BLaER1 treated with 17β-estradiol and CSF1 and Interleukin-3, amounts not matched to agents 10 nM and 100 nM (cell line): Measurements from ENCODE around the gene HELZ.
"Not testable (repeated sequence)": the region's sequence is repeated elsewhere in the genome, so short reads cannot be mapped to it uniquely, and the experiment has no call there.

ENCODE experiments used
- H3K27ac ChIP-seq, 11 experiments: shearing (Covaris generic); formaldehyde crosslinking; 2 replicates each; pipeline ENCODE4 v1.8.1; 2022
- H3K27me3 ChIP-seq, 11 experiments: shearing (Covaris generic); formaldehyde crosslinking; 2 replicates each; pipeline ENCODE4 v1.8.1; 2022
- H3K36me3 ChIP-seq, 11 experiments: shearing (Covaris generic); formaldehyde crosslinking; 2 replicates each; pipeline ENCODE4 v1.8.1; 2022
- H3K4me1 ChIP-seq, 10 experiments: shearing (Covaris generic); formaldehyde crosslinking; 2 replicates each; pipeline ENCODE4 v1.8.1; 2022
- H3K4me2 ChIP-seq, 11 experiments: shearing (Covaris generic); formaldehyde crosslinking; 2 replicates each; pipeline ENCODE4 v1.8.1; 2022
- H3K4me3 ChIP-seq, 10 experiments: shearing (Covaris generic); formaldehyde crosslinking; 2 replicates each; pipeline ENCODE4 v1.8.1; 2022
- H3K9ac ChIP-seq, 11 experiments: shearing (Covaris generic); formaldehyde crosslinking; 2 replicates each; pipeline ENCODE4 v1.8.1; 2022
- H3K9me3 ChIP-seq, 11 experiments: shearing (Covaris generic); formaldehyde crosslinking; replicated peaks in 1 of 11; 2 replicates each; pipeline ENCODE4 v1.8.1; 2022
- H4K20me1 ChIP-seq, 11 experiments: shearing (Covaris generic); formaldehyde crosslinking; 2 replicates each; pipeline ENCODE4 v1.8.1; 2022
- Cebpa-rat ChIP-seq, 11 experiments: shearing (Covaris generic); IDR thresholded peaks; 2 replicates each; pipeline ENCODE4 v1.8.1; 2022

Gene HELZ

DNA sequence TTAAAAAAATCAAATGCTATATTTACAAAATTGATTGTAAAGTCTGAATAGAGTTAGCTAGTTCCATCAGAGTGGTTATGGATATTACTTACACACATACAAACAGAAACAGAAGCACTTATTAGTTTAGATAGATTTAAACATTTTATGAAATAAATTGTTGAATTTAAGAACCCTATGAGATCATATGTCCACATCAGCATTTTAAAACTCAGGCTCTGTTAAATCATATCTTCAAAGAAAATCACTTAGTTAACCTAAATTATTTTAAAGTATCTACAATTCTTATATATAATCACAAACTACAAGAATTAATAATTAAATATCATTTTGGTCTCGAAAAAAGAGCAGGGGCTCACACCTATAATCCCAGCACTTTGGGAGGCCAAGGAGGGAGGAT, 42.5 kb downstream of the HELZ start:
- H3K9ac ChIP-seq = no peak overlapping the region
- H4K20me1 ChIP-seq = peaks cover 0 to 100% (median 21%) of the 10 kb centered on the region in 11 experiments; a peak in 13 of 22 replicates
- H3K27ac ChIP-seq = no peak overlapping the region
- H3K36me3 ChIP-seq = peaks cover 61 to 95% (median 71%) of the 10 kb centered on the region in 11 experiments
- H3K4me1 ChIP-seq = peaks cover 0 to 13% (median 0%) of the 10 kb centered on the region in 10 experiments; a peak in 4 of 20 replicates
- no peaks in the 10 kb centered on the region for H3K9me3 ChIP-seq
- TF ChIP-seq Cebpa-rat (IDR thresholded peaks at IDR 0.05) = no peak
- no peak overlapping the region for H3K4me3 ChIP-seq
- H3K4me2 ChIP-seq = no peak overlapping the region
- H3K27me3 ChIP-seq = no peaks in the 10 kb centered on the region

DNA sequence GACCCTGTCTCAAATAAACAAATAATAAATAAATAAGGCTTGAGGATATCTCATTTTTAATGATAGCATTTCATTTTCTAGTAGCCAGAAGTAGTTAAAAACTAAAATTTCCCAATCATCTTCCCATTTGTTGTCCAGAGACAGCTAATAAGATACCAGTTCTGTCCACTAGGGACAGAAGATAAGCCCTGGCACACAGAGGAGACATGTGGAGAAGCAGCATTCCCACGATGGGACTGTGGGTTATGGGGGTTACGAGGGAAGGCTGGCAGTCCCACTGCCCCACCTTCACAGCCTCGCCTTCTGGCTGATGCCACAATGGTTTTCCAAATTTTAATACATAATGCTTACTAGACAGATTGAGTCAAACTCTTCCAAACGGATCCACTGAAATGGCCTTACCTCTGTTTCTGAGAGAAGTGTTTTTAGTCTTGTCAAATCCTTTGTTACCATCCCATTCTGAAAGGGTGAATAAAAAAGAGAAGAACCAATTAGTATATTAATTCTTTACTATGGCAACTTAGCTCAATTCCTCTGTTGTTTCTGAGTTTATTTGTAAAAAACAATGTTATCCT, 44.2 kb downstream of the HELZ start:
- no peak overlapping the region for H3K4me2 ChIP-seq
- no peaks in the 10 kb centered on the region for H3K9me3 ChIP-seq
- H3K27me3 ChIP-seq = no peaks in the 10 kb centered on the region
- no peak overlapping the region for H3K27ac ChIP-seq
- no peak overlapping the region for H3K4me3 ChIP-seq
- peaks cover 0 to 100% (median 14%) of the 10 kb centered on the region in 11 experiments; a peak in 13 of 22 replicates for H4K20me1 ChIP-seq
- no peak overlapping the region for H3K9ac ChIP-seq
- H3K36me3 ChIP-seq = peaks cover 73 to 95% (median 77%) of the 10 kb centered on the region in 11 experiments
- peaks cover 0 to 6% (median 0%) of the 10 kb centered on the region in 10 experiments; a peak in 4 of 20 replicates for H3K4me1 ChIP-seq
- TF ChIP-seq Cebpa-rat (IDR thresholded peaks at IDR 0.05) = no peak

DNA sequence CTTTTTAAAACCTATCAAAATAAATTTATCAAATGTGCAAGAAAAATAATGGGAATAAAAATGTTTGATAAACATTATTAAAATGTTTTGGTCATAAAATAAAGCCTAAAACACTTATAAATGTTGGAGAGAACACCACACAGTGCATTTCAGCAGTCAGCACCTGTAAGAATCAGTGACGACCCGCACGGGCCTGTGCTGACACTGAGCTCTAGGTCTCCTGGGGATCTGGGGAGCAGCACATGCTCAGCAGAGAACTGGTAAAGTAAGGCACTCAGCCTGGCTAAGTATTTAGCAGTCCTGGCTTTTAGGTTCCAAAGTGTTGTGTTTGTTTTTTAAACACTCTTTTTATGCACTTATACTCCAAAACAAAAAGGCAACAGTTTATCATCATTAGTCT, 46.9 kb downstream of the HELZ start:
- Histone ChIP-seq H3K4me3 (no peak overlapping the region), H3K9me3 (no peaks in the 10 kb centered on the region), H3K4me1 (peaks cover 0 to 6% (median 0%) of the 10 kb centered on the region in 10 experiments; a peak in 3 of 20 replicates), H3K4me2 (no peak overlapping the region), H3K9ac (no peak overlapping the region), H3K27ac (no peak overlapping the region), H3K36me3 (peaks cover 86 to 99% (median 95%) of the 10 kb centered on the region in 11 experiments), H4K20me1 (peaks cover 0 to 100% (median 8%) of the 10 kb centered on the region in 11 experiments; a peak in 10 of 22 replicates), H3K27me3 (no peaks in the 10 kb centered on the region)
- no peak for TF ChIP-seq Cebpa-rat (IDR thresholded peaks at IDR 0.05)

DNA sequence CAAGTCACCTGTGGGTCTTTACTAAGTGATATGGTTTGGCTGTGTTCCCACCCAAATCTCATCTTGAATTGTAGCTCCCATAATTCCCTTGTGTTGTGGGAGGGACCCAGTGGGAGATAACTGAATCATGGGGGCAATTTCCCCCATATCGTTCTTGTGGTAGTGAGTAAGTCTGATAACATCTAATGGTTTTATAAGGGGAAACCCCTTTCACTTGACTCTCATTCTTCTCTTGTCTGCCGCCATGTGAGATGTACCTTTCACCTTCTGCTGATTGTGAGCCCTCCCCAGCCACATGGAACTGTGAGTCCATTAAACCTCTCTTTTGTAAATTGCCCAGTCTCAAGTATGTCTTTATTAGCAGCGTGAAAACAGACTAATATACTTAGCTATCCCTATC, 48.0 kb downstream of the HELZ start:
- H3K9me3 ChIP-seq, H3K27ac ChIP-seq, H3K27me3 ChIP-seq, H3K4me3 ChIP-seq, H3K9ac ChIP-seq, H3K4me1 ChIP-seq, H3K4me2 ChIP-seq: not testable (repeated sequence)
- peaks cover 0 to 100% (median 4%) of the 10 kb centered on the region in 11 experiments; a peak in 7 of 22 replicates for H4K20me1 ChIP-seq
- H3K36me3 ChIP-seq = peaks cover 78 to 97% (median 89%) of the 10 kb centered on the region in 11 experiments

DNA sequence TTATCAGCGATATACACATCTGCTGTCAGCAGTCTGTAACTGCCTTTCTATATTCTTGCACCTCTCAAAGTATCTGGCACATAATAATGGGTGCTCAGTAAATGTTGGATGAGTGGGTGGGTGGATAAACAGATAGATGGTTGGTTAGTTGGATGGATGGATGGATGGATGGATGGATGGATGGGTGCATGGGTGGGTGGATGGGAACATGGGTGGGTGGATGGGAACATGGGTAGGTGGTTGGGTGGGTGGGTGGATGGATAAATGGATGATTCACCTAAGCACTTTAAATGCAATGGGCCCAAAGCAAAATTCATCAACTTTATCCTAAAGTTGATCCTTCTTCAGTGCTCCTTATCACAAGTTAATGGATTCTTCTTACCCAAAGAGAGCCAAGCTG, 48.6 kb downstream of the HELZ start:
- Histone ChIP-seq H3K9me3 (no peaks in the 10 kb centered on the region), H3K4me3 (no peak overlapping the region), H3K36me3 (peaks cover 78 to 98% (median 89%) of the 10 kb centered on the region in 11 experiments), H3K27ac (no peak overlapping the region), H3K27me3 (no peaks in the 10 kb centered on the region), H4K20me1 (peaks cover 0 to 99% (median 4%) of the 10 kb centered on the region in 11 experiments; a peak in 7 of 22 replicates), H3K4me2 (no peak overlapping the region), H3K4me1 (peaks cover 0 to 6% (median 0%) of the 10 kb centered on the region in 10 experiments; a peak in 3 of 20 replicates), H3K9ac (no peak overlapping the region)
- no peak for TF ChIP-seq Cebpa-rat (IDR thresholded peaks at IDR 0.05)

DNA sequence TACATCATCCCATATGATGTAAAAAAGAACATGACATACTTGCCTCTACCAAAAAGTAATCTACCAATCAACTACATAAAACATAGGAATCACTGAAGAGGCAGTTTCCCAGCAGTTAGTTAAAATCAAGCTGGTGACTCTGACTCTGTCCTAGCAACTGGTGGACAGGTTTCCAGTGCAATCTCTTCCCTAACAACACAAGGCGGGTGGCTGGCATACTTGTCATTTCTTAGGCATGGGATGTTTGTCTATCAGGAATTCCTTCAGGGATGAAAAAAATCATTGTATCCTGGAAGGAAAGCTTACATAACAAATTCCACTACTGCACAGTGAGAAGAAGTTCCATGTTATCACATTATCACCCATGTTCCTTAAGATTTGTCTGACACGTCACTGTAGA, 50.9 kb downstream of the HELZ start:
- Histone ChIP-seq H3K27me3 (no peaks in the 10 kb centered on the region), H3K27ac (no peak overlapping the region), H3K9me3 (0 out of 22 replicates have a peak, but pooled peaks cover 0 to 3% (median 0%) of the 10 kb centered on the region in 11 experiments), H3K36me3 (peaks cover 72 to 98% (median 87%) of the 10 kb centered on the region in 11 experiments), H3K4me1 (peaks cover 0 to 6% (median 0%) of the 10 kb centered on the region in 10 experiments; a peak in 2 of 20 replicates), H3K4me3 (no peak overlapping the region), H3K4me2 (no peak overlapping the region), H4K20me1 (peaks cover 0 to 98% (median under 1%) of the 10 kb centered on the region in 11 experiments; a peak in 7 of 22 replicates), H3K9ac (no peak overlapping the region)
- TF ChIP-seq Cebpa-rat (IDR thresholded peaks at IDR 0.05) = no peak

DNA sequence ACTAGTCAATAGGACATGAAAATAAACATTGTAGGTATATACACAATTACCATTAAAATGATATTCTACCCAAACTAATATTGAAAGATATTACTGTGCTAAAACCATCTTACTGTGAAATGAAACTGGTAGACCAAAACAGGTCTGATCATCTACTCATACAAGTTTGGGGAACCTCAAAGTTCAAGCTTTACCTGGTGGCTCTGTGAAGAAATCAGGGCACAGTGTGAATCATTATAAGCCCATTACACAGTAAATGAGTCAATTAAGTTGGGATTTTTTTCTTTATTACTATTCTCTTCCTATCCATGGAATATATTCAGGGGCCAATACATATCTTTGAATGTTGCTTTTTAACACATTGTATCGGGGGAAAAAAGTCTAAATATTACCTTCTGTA, 57.1 kb downstream of the HELZ start:
- 0 out of 22 replicates have a peak, but pooled peaks cover 0 to 3% (median 0%) of the 10 kb centered on the region in 11 experiments for H3K9me3 ChIP-seq
- TF ChIP-seq Cebpa-rat (IDR thresholded peaks at IDR 0.05) = no peak
- H3K9ac ChIP-seq = no peak overlapping the region
- H3K4me3 ChIP-seq = no peak overlapping the region
- H3K4me1 ChIP-seq = no peaks in the 10 kb centered on the region
- peaks cover 0 to 98% (median 0%) of the 10 kb centered on the region in 11 experiments; a peak in 4 of 22 replicates for H4K20me1 ChIP-seq
- peaks cover 48 to 92% (median 67%) of the 10 kb centered on the region in 11 experiments for H3K36me3 ChIP-seq
- H3K27me3 ChIP-seq = no peaks in the 10 kb centered on the region
- no peak overlapping the region for H3K4me2 ChIP-seq
- H3K27ac ChIP-seq = no peak overlapping the region

DNA sequence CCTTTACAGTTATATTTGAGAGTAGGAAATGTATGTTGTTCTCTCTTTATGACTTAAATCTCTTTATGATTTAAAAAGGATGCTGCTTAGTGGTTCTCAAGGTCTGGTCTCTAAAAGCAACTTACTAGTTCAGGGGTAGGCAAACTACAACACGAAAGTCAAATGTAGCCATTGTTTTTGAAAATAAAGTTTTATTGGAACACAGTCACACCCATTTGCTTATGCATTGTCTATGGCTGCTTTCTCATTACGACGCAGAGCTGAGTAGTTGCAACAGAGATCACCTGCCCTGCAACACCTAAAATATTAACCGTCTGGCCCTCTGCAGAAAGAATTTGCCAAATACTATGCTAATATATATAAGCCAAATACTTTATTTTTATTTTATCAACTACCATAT, 58.2 kb downstream of the HELZ start:
- Histone ChIP-seq H3K4me3 (no peak overlapping the region), H3K4me2 (no peak overlapping the region), H3K27ac (no peak overlapping the region), H3K9ac (no peak overlapping the region), H4K20me1 (peaks cover 0 to 99% (median 0%) of the 10 kb centered on the region in 11 experiments; a peak in 5 of 22 replicates), H3K36me3 (peaks cover 52 to 93% (median 73%) of the 10 kb centered on the region in 11 experiments), H3K4me1 (no peaks in the 10 kb centered on the region), H3K27me3 (no peaks in the 10 kb centered on the region), H3K9me3 (0 out of 22 replicates have a peak, but pooled peaks cover 0 to 3% (median 0%) of the 10 kb centered on the region in 11 experiments)
- TF ChIP-seq Cebpa-rat (IDR thresholded peaks at IDR 0.05) = no peak

DNA sequence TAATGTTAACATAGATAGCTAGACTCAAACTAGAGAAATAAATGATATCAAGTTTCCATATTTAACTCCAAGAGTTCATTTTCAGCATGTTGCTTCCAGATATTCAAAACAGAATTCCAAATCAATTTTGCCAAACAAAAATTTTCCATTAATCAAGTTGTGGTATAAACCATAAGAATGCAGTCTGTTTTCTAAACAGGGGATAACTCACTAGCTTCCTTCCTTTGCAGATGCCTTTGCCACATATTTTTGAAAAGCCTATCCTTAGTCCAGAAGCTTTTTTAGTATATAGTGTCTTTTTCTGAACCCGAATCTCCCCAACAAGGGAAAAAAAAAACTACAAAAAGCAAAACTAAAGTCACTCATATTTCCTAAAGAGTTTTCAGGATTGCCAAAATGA, 61.5 kb downstream of the HELZ start:
- no peak overlapping the region for H3K9ac ChIP-seq
- peaks cover 0 to 99% (median 0%) of the 10 kb centered on the region in 11 experiments; a peak in 5 of 22 replicates for H4K20me1 ChIP-seq
- TF ChIP-seq Cebpa-rat (IDR thresholded peaks at IDR 0.05) = no peak
- H3K9me3 ChIP-seq = no peaks in the 10 kb centered on the region
- H3K4me1 ChIP-seq = no peaks in the 10 kb centered on the region
- H3K27me3 ChIP-seq = no peaks in the 10 kb centered on the region
- H3K27ac ChIP-seq = no peak overlapping the region
- no peak overlapping the region for H3K4me2 ChIP-seq
- H3K36me3 ChIP-seq = peaks cover 40 to 93% (median 65%) of the 10 kb centered on the region in 11 experiments
- no peak overlapping the region for H3K4me3 ChIP-seq
